AG04449 (cell line): ENCODE measurements around the gene DIAPH2.

Source experiments
- CTCF ChIA-PET: fragments of 350-600 bp; formaldehyde crosslinking; extraction: SDS; loops from one replicate; lab custom pipeline; 2021; ENCODE audit warnings: antibody characterized with exemption; lab: Yijun Ruan, JAX
- POLR2A ChIA-PET: fragments of 400-600, 350-600 bp; formaldehyde crosslinking; extraction: SDS; loops from one replicate; lab custom pipeline; 2020; ENCODE audit warnings: antibody characterized with exemption, inconsistent platforms; lab: Yijun Ruan, JAX
- DNase-seq: peaks from one replicate; pipeline ENCODE4 v3.0.0-alpha.2; 2010; ENCODE audit warnings: low read depth, low spot score
- H3K4me3 ChIP-seq: 2 replicates; pipeline ENCODE4 v1.5.1; 2011; ENCODE audit warnings: low read depth, mild to moderate bottlenecking, control low read depth, low read length
- TF ChIP-seq, protein P1 (sequence below): IDR thresholded peaks from one replicate; pipeline ENCODE4 v1.5.1; 2011; ENCODE audit warnings: mild to moderate bottlenecking, moderate library complexity, low read length, control low read depth, inconsistent platforms; ENCODE audit not compliant: insufficient read depth; ENCODE audit errors: missing control alignments

Gene DIAPH2

DNA sequence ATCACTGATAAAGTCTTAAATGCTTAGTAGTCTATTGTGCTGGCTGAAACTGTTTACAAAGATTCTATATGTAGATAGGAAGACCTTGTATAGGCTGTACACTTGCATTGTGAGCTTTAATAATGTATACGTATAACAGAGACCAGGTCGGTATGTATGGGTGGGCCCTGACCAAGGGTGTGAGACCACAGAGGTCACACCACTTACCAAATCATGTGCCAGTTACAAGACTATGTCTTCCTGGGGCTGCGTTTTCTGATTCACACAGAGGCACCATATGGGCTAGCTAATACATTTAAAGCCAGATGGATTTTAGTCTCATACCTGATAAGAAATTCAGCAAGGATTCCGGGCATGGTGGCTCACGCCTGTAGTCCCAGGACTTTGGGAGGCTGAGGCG lies 8.8 kb downstream of the DIAPH2 start:
- CTCF ChIA-PET = no interaction called here
- TF ChIP-seq, protein P1, sequence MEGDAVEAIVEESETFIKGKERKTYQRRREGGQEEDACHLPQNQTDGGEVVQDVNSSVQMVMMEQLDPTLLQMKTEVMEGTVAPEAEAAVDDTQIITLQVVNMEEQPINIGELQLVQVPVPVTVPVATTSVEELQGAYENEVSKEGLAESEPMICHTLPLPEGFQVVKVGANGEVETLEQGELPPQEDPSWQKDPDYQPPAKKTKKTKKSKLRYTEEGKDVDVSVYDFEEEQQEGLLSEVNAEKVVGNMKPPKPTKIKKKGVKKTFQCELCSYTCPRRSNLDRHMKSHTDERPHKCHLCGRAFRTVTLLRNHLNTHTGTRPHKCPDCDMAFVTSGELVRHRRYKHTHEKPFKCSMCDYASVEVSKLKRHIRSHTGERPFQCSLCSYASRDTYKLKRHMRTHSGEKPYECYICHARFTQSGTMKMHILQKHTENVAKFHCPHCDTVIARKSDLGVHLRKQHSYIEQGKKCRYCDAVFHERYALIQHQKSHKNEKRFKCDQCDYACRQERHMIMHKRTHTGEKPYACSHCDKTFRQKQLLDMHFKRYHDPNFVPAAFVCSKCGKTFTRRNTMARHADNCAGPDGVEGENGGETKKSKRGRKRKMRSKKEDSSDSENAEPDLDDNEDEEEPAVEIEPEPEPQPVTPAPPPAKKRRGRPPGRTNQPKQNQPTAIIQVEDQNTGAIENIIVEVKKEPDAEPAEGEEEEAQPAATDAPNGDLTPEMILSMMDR = no peak
- no peak for DNase-seq
- POLR2A ChIA-PET = no interaction called here
- H3K4me3 ChIP-seq = no peak overlapping the region

DNA sequence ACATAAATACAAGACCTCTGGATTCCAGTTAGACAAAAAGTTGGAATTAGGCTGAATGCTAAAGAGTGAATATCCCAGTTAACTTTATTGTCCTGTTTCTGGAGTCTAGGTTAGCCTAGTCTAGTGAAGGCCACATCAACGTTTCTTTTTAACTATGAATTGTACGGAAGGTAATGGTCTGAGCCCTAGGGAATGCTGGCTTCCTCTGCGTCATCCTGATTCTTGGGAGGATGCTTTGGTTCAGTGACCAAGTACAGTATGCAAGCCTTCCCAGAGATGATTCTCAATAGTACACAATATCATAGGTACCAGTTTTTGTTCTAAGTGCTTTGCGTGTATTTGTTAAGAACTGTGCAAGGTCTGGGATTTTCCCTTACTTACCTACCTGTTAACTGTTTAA lies 11.8 kb downstream of the DIAPH2 start:
- ChIA-PET POLR2A (no interaction called here), CTCF (no interaction called here)
- no peak for DNase-seq
- TF ChIP-seq, protein P1 = no peak
- H3K4me3 ChIP-seq = no peak overlapping the region

- POLR2A ChIA-PET = no interaction called here
- TF ChIP-seq, protein P1 = no peak
- CTCF ChIA-PET = no interaction called here
- no peak overlapping the region for H3K4me3 ChIP-seq
- no peak for DNase-seq
Measured at GRCh38 chrX:96700625-96701024, 16.0 kb downstream of the DIAPH2 start.

DNA sequence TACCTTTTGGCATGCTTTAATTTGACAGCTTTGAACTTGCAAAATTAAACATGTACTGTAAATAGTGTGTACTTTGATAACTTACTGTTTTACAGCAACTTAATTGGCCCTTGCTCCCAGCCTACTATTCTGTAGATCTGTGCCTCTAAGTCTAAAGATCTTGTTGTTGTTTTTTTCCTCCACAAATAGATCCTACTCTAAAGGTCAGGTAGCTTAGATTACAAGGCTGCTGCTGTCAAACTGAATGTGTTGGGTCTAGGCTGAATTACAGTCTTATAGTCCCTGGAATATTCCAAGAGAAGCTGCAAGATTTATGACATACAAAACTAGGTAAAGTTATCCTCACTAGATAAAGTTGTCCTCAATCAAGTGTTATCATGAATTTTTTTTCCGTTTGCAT lies 18.7 kb downstream of the DIAPH2 start:
- TF ChIP-seq, protein P1 = no peak
- DNase-seq = no peak
- no peak overlapping the region for H3K4me3 ChIP-seq
- ChIA-PET CTCF (no interaction called here), POLR2A (no interaction called here)

DNA sequence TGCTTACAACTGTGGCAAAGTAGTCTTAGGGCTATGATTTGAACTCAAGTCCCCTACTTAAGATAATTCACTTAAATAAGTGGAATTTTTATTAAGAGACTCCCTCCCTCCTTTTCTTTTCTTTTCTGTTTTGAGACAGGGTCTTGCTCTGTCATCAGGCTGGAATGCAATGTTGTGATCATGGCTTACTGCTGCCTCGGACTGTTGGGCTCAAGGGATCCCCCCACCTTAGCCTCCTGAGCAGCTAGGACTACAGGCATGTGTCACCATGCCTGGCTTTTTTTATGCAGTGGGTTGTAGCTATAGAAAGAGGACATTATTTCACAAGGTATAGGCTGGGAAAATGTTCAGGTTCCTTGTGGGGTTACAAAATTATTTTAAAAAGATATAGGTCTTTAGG lies 19.2 kb downstream of the DIAPH2 start:
- TF ChIP-seq, protein P1 = no peak
- H3K4me3 ChIP-seq = no peak overlapping the region
- no peak for DNase-seq
- ChIA-PET POLR2A (no interaction called here), CTCF (no interaction called here)

GRCh38 chrX:96704629-96705028 lies 20.0 kb downstream of the DIAPH2 start:
- POLR2A ChIA-PET = no interaction called here
- TF ChIP-seq, protein P1 = no peak
- no peak overlapping the region for H3K4me3 ChIP-seq
- no peak for DNase-seq
- CTCF ChIA-PET = no interaction called here
